RWPE2 (cell line): Measurements from ENCODE around the gene ARHGEF28.

Experiments
- ATAC-seq: fragments of 200-7000 bp; cut with Tn5 transposase; 3 replicates; pipeline ENCODE4 v1.9.1; 2021; ENCODE audit warnings: low read depth
- DNase-seq: peaks from one replicate; pipeline ENCODE4 v3.0.0-alpha.2; 2020; ENCODE audit warnings: low spot score
- H3K27ac ChIP-seq: fragments of 450-650 bp; 2 replicates; pipeline ENCODE4 v1.5.1; 2017; ENCODE audit warnings: mild to moderate bottlenecking; ENCODE audit not compliant: poor library complexity, severe bottlenecking
- H3K27me3 ChIP-seq: fragments of 250-450 bp; sonication (Bioruptor Pico); 2 replicates; pipeline ENCODE4 v1.5.1; 2021; ENCODE audit warnings: mild to moderate bottlenecking, moderate library complexity; ENCODE audit not compliant: insufficient read depth, poor library complexity, severe bottlenecking
- H3K36me3 ChIP-seq: fragments of 250-450 bp; sonication (Bioruptor Pico); 2 replicates; pipeline ENCODE4 v1.5.1; 2020; ENCODE audit warnings: low read depth, mild to moderate bottlenecking, moderate library complexity
- H3K4me1 ChIP-seq: fragments of 250-450 bp; sonication (Bioruptor Pico); 2 replicates; pipeline ENCODE4 v1.5.1; 2021; ENCODE audit warnings: mild to moderate bottlenecking, moderate library complexity; ENCODE audit not compliant: insufficient read depth, poor library complexity, severe bottlenecking
- H3K4me3 ChIP-seq: fragments of 250-450 bp; sonication (Bioruptor Pico); 2 replicates; pipeline ENCODE4 v1.5.1; 2021; ENCODE audit warnings: mild to moderate bottlenecking, moderate library complexity; ENCODE audit not compliant: severe bottlenecking
- H3K9me3 ChIP-seq: fragments of 250-450 bp; sonication (Bioruptor Pico); 2 replicates; pipeline ENCODE4 v1.5.1; 2021; ENCODE audit warnings: mild to moderate bottlenecking, moderate library complexity; ENCODE audit not compliant: severe bottlenecking
- CTCF ChIP-seq: fragments of 450-650 bp; IDR thresholded peaks from one replicate; pipeline ENCODE4 v1.5.1; 2017; ENCODE audit warnings: mild to moderate bottlenecking, moderate library complexity; ENCODE audit not compliant: poor library complexity, severe bottlenecking

Gene ARHGEF28

GRCh38 chr5:73726071-73726470, 100.1 kb downstream of the ARHGEF28 start:
- no peak overlapping the region for H3K4me3 ChIP-seq
- no peak for ATAC-seq
- H3K9me3 ChIP-seq = no peaks in the 10 kb centered on the region
- no peak for TF ChIP-seq CTCF
- no peaks in the 10 kb centered on the region for H3K27me3 ChIP-seq
- no peak for DNase-seq
- no peak overlapping the region for H3K27ac ChIP-seq
- peaks cover 3% of the 10 kb centered on the region for H3K4me1 ChIP-seq
- H3K36me3 ChIP-seq = peaks cover 19% of the 10 kb centered on the region

GRCh38 chr5:73726606-73727231, 100.7 kb downstream of the ARHGEF28 start:
- Histone ChIP-seq H3K27me3 (no peaks in the 10 kb centered on the region), H3K9me3 (no peaks in the 10 kb centered on the region), H3K4me1 (peaks cover 3% of the 10 kb centered on the region), H3K4me3 (no peak overlapping the region), H3K36me3 (peaks cover 19% of the 10 kb centered on the region), H3K27ac (no peak overlapping the region)
- DNase-seq (no peak), ATAC-seq (no peak)
- TF ChIP-seq CTCF = no peak

- peaks cover 3% of the 10 kb centered on the region for H3K4me1 ChIP-seq
- H3K4me3 ChIP-seq = no peak overlapping the region
- no peaks in the 10 kb centered on the region for H3K27me3 ChIP-seq
- no peak for TF ChIP-seq CTCF
- DNase-seq = no peak
- H3K27ac ChIP-seq = no peak overlapping the region
- peaks cover 17% of the 10 kb centered on the region for H3K36me3 ChIP-seq
- ATAC-seq = no peak
- no peaks in the 10 kb centered on the region for H3K9me3 ChIP-seq
Measured at GRCh38 chr5:73727470-73727869, 101.5 kb downstream of the ARHGEF28 start.

GRCh38 chr5:73728493-73729273, 102.7 kb downstream of the ARHGEF28 start:
- no peaks in the 10 kb centered on the region for H3K27me3 ChIP-seq
- peaks cover 3% of the 10 kb centered on the region for H3K4me1 ChIP-seq
- H3K27ac ChIP-seq = no peak overlapping the region
- no peak for DNase-seq
- ATAC-seq = 0 out of 3 replicates have a peak, but pooled peaks have one; percentile 8
- no peaks in the 10 kb centered on the region for H3K9me3 ChIP-seq
- no peak overlapping the region for H3K4me3 ChIP-seq
- peaks cover 13% of the 10 kb centered on the region for H3K36me3 ChIP-seq
- no peak for TF ChIP-seq CTCF

- H3K27ac ChIP-seq = no peak overlapping the region
- no peak for TF ChIP-seq CTCF
- peaks cover 3% of the 10 kb centered on the region for H3K4me1 ChIP-seq
- DNase-seq (no peak), ATAC-seq (peak; percentile 71)
- no peaks in the 10 kb centered on the region for H3K9me3 ChIP-seq
- peaks cover 11% of the 10 kb centered on the region for H3K36me3 ChIP-seq
- no peaks in the 10 kb centered on the region for H3K27me3 ChIP-seq
- no peak overlapping the region for H3K4me3 ChIP-seq
Measured at GRCh38 chr5:73729329-73729728, 103.3 kb downstream of the ARHGEF28 start.
